Measurements from ENCODE around the gene TRH.
"Not testable (repeated sequence)": the region's sequence is repeated elsewhere in the genome, so short reads cannot be mapped to it uniquely, and the experiment has no call there.

TRH gene

GRCh38 chr3:129966876-129967275, 7.6 kb upstream of the TRH start:
- DNase-seq, result no peak

- DNase-seq, result no peak
Observed at GRCh38 chr3:129967761-129968160, 6.8 kb upstream of the TRH start.

DNA sequence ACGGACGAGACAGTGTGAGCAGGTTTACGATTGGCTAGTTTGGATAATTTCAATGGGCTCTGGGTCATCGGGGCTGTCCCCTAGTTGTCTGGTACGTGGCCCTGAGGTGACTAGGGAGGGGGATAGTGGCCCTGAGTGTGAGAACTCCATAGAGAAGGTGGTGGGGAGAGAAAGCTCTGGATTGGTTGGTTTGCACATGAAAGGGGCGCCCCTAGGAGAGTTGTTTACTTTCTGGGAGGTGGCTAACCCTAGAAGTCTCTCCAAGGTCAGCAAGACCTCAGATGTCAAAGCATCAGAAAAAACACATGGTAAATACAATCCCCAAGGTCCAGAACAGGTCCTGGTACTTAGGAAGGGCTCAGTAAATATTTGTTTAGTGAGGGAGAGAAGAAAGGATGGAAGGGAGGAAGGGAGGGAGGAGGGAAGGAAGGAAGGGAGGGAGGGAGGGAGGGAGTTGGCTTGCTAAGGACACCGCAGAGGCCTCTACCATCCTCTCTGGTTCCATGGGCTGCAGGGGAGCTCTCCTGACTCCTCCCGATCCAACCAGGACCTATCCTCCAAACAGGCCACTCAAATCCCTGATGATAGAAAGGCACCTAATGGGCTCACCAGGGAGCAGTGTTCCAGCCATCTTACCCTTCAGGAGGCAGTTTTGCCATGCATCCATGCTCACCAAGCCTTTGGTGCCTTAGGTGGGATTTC, 3.0 kb upstream of the TRH start:
- no peak for DNase-seq

DNA sequence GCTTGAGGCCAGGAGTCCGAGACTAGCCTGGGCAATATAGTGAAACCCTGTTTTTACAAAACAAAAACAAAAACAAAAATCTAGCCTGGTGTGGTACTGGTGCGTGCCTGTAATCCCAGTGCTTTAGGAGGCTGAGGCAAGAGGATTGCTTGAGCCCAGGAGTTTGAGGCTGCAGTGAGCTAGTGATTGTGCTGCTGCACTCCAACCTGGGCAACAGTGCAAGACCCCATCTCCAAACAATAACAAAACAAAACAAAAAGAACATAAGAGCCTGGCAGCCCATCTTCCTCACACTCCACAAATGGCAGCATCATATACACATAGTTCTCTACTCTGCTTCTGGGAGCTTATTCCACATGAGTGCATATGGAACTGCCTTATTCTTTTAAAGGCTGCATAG, 2.2 kb upstream of the TRH start:
- no peak for DNase-seq

DNA sequence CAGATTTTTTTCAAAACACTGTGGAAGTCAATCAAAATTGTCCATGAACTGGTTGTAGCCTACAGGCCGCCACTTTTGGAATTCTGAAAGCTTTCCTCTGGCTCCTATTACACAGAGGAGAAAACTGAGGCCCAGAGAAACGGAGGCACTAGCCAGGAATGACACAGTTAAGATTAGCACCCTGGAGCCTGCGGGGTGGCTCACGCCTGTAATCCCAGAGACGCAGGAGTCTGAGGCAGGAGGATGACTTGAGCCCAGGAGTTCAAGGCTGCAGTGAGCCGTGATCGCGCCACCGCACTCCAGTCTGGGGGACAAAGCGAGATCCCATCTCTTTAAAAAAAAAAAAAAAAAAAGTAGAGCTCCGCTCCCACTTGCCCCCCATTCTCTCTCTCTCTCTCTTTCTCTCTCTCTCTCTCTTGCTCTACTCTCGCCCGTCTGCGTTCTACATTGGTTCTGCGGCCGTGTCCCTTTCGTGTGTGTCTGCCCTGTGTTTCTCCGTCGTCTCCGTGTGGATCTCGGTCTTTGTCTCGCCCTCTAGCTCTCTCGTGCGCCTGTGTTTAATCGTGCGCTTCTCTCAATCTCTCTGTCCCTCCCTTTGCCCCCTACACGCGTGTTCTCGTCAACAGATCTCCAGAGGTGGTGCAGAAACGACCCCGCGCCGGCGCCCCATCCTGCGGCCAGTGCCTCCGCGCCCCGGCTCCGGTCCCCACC, 512 bp upstream of the TRH start:
- no peak for DNase-seq

GRCh38 chr3:129974833-129975704, 549 bp downstream of the TRH start:
- no peak for DNase-seq

DNA sequence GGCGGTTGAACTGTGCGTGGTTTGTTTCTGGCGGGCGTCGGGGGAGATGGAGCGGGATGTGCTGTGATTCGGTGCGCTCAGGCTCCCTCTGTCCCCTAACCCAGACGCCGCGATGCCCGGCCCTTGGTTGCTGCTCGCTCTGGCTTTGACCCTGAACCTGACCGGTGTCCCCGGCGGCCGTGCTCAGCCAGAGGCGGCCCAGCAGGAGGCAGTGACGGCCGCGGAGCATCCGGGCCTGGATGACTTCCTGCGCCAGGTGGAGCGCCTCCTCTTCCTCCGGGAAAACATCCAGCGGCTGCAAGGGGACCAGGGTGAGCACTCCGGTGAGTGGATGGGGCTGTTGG, 1.2 kb downstream of the TRH start:
- DNase-seq, result no peak

GRCh38 chr3:129976286-129976685, 1.8 kb downstream of the TRH start:
- no peak for DNase-seq

DNA sequence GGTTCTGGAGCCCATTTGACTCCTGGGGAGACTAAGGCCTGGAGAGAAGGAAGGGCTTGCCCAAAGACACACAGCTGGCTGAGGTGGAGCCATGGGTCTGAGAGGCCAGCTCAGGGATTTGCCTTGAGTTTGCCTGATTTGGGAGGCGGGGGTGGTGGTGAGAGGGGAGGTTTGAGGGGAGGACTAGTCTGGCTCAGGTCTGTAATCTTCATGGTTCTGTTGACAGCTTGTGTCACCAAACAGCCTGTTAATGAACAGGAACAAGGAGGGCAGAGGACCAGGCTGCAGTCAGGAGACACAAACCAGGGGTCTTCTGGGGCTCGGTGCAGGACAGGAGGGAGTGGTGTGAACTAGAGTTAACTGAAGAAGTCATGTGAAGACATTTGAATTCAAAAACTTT, 3.6 kb downstream of the TRH start:
- DNase-seq, result no peak

DNA sequence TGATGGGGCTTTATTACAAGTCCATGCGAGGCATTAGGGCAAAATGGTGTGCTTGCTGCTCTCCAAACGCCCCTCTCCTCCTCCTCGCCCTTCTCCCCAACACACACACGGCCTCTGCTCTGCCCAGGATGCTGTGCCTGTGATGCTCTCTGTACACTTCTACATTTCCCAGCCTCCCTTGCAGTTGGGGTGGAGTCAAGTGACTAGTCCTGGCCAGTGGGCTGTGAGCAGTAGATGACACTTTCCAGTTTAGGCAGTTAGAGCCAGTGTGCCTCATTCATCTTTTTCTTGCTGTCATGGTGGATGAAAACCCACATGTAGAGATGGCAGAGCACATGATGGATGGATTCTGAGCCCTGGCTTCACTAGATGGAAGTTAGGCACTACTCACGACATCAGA, 5.4 kb downstream of the TRH start:
- DNase-seq, result no peak

GRCh38 chr3:129983561-129983960, 9.0 kb downstream of the TRH start:
- DNase-seq, result no peak

- DNase-seq, result no peak
Observed at GRCh38 chr3:129984125-129984524, 9.6 kb downstream of the TRH start.

DNA sequence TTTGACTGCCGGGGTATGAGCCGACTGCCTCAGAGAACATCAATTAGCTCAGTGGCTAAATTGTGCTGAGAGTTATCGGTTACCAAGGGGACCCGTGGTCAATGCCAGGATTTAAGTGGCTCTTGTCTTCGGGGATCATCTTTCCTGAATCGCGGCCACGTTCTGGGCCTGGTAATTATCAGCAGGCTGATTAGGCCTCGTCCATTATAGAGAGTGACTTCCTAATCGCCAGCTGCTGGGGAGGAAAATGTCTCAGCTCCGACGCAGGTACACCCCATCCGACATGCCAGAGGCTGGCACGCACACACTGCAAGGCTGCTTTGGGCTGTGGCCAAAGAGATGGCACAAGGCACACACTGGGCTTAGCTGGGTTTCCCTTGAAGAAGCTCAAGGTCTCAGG, 10.6 kb downstream of the TRH start:
- DNase-seq, result no peak

DNA sequence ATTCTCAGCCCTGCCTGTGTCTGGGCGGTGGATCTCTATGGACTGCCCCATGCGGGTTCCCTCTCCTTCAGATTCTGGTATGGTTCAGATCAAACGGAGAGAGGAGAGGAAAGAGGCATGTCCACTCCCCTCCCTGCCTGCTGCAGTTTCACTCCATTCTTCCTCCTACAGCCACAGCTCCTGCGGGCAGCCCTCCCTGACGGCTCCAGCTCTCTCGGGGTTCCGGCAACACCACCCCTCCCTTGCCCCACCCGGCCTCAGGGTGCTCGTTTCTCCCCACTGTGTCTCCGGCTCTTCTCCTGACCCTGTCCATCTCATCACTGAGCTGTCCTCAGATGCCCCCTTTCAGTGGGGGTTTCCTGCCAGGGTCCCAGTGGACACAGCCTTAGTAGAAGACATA, 13.9 kb downstream of the TRH start:
- no peak for DNase-seq

- DNase-seq, result no peak
Observed at GRCh38 chr3:129989414-129989813, 14.9 kb downstream of the TRH start.

- no peak for DNase-seq
Observed at GRCh38 chr3:129992781-129993180, 18.3 kb downstream of the TRH start.

DNA sequence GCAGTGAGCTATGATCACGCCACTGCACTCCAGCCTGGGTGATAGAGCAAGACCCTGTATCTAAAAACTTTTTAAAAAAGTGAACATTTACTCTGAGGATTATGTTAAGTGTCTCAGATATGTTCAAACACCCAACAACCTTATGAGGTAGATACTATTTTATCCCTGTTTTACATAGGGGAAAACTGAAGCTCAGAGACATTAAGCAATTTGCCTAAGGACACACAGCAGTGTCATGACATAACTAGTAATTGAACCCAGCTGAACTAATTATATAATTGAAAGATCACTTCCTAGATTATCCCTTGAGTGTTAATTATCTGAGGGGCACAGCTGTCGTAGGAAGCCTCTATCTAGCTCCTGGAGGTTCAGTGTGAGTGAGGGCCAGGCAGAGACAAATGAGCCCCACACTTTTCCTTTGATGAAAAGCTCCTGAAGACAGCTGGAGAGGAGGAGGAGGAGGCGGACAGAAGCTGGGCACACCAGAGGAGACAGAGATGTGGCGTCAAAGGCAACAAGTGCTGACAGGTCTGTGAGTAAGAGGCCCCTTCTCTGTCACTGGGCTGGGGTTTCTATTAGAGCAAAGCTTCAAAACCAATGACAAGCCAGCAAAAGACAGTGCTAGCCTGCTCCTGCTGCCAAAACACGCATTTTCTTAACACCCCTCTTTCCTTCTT, 20.5 kb downstream of the TRH start:
- DNase-seq, result no peak

DNA sequence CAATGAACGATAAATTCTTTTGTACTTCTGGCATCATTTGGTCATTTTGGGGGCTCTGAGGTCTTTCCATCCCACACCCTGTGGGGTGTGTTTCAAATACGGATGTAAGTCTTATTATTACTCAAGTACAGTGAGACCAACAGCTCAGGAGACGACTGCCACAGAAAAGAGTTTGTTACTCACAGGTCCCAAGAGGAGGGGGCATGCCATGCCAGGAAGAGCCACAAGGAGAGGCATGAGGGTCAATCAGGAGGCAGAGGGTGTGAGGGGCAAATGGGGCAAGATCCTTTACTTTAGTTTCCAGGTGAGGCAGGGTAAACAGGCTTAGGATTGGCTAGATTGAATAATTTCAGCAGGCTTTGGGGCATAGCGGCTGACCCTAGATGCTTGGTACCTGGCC, 21.6 kb downstream of the TRH start:
- no peak for DNase-seq

DNA sequence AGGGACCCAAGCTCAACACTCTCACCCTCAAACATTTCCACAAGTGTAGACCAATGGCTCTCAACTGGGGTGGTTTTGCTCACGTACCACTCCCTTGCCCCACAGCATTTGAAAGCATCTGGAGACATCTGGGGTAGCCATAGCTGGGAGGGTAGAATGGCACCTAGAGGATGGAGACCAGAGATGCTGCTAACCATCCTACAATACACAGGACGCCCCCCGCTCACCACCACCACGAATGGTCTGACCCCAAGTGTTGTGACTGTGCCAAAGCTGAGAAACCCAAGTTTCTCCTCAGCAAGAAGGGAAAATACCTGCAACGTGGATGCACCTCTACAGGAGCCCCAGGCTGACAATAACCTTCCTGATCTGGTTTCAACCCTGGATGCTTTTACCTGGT, 24.7 kb downstream of the TRH start:
- DNase-seq, result not testable (repeated sequence)

DNA sequence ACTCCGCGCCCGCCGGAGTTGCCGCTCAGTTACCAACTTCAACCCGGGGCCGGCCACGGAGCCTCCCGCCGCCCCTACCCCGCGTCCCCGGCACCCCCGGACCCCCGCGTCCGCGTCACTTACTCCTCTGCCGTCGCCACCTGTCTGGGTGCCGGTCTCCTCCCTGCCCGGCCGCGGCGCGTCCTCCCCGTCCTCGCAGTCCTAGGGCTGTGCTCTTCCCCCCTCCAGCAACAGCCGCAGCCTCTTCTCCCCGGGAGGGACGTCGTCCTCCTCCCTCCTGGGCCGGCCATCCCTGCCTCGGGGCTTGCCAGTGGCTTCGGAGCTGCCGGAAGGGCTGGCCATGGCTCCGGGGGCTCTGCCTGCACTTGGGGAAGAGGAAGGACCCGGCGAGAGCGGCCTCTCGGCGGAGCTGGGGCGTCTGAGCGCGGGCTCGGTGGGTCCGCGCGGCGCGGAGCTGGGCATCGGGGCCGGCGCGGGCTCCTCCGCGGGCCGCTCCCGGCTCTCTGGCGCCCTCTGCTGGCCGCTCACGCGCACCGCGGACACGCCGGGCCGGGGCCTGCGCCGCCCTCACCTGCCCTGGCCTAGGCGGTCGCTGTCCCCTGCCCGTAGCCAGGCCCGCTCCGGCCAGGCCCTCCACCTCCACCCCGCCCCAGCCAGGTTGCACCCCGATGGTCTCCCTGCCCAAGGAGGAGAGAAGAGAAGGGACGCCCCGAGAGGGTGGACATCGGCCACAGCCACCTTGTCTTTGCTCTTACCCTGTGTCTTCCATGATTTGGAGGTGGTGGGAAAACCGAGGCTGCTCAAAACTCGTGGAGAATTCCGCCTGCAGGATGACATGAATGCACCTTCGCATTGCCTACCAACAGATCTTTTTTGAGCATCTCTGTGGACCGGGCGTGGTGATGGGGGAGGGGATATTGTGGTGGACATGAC, 28.4 kb downstream of the TRH start:
- peak; percentile 51 to 65 for DNase-seq

GRCh38 chr3:130010556-130010955, 36.0 kb downstream of the TRH start:
- no peak for DNase-seq

DNA sequence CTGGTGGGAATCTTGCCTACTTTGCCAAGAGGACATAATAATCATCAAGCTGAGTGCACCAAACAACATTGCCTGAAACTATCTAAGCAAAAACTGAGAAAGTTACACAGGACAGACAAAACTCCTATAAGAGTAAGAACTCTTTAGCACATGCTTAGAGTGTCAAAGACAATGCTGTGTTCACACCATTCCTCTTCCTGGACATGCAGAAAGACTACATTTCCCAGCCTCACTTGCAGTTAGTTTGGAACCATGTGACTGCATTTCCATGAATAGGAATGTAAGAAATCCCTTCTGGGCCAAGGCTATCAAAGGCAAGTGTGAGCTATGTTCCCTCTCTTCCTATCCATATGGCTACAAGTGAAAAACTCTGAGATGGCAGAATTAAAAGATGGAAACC, 37.6 kb downstream of the TRH start:
- DNase-seq, result not testable (repeated sequence)
